ENCODE results near the gene PWP2.
"Not testable (repeated sequence)": the region's sequence is repeated elsewhere in the genome, so short reads cannot be mapped to it uniquely, and the experiment has no call there.

- TF ChIP-seq CTCF, REST (tag by site-specific recombination; IDR thresholded peaks at IDR 0.05): not testable (repeated sequence)
These were observed 36.8 kb downstream of the PWP2 start for GRCh38 chr21:44143996-44144395.

All from HEK293 (cell line).